Activated T-cell treated with anti-CD3 and anti-CD28 coated beads, Interleukin-2, amount 50 U/mL, for 72 hours (primary cell): ENCODE data around the gene MBD3. TPM values are rescaled to one million over a fixed set of nuclear protein-coding genes. Genes with fewer than 3 reads are reported as not detected.
A peak's percentile ranks its signal among the peaks of the same experiment; 100 is the strongest.

Experiments
- ATAC-seq, 2 donors: fragments of 150-1000 bp; cut with Tn5 transposase; replicated peaks in 1 of 2; 2 replicates each; pipeline ENCODE4 v1.10.0; 2021; ENCODE audit warnings: moderate library complexity in 2 of 2, mild to moderate bottlenecking in 1 of 2
- DNase-seq, 2 donors: peaks; one replicate each; pipeline ENCODE4 v3.0.0; 2021 to 2022; ENCODE audit warnings: mixed read lengths in 1 of 2
- H3K27ac Mint-ChIP-seq: one replicate; pipeline ENCODE4 v1.8.0; 2022; ENCODE audit warnings: mild to moderate bottlenecking, moderate library complexity, mixed read lengths
- H3K27me3 Mint-ChIP-seq: one replicate; pipeline ENCODE4 v1.8.0; 2022; ENCODE audit warnings: low read depth, mixed read lengths
- H3K36me3 Mint-ChIP-seq, 2 donors: one replicate each; pipeline ENCODE4 v1.8.0; 2022; ENCODE audit warnings: mixed read lengths in 2 of 2, mild to moderate bottlenecking in 1 of 2; ENCODE audit not compliant: insufficient read depth in 2 of 2
- H3K4me1 Mint-ChIP-seq: one replicate; pipeline ENCODE4 v1.8.0; 2022; ENCODE audit warnings: low read depth, mixed read lengths
- H3K4me3 Mint-ChIP-seq, 2 donors: one replicate each; pipeline ENCODE4 v1.8.0; 2022; ENCODE audit warnings: mild to moderate bottlenecking in 2 of 2, mixed read lengths in 2 of 2, moderate library complexity in 2 of 2
- H3K9me3 Mint-ChIP-seq, 2 donors: one replicate each; pipeline ENCODE4 v1.8.0; 2022; ENCODE audit warnings: mixed read lengths in 2 of 2
- total RNA-seq, 2 donors: library from RNA; stranded (reverse); gene quantifications; one replicate each; pipeline ENCODE4 v1.2.3, GENCODE V29; 2022

Gene MBD3
- total RNA-seq, 2 donors from 2014 or later: 71.2 to 77.9 TPM

DNA sequence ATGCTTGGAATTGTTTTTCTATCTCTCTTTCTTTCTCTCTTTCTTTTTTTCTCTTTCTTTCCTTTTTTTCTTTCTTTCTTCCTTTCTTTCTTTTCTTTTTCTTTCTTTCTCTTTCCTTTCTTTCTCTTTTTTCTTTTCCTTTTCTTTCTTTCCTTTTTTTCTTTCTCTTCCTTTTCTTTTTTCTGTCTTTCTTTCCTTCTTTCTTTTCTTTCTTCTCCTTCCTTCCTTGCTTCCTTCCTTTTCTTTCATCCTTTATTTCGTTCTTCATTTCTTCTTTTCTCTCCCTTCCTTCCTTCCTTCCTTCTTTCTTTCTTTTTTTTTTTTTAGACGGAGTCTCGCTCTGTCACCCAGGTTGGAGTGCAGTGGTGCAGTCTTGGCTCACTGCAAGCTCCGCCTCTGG, 22.7 kb downstream of the MBD3 start:
- no peaks in the 10 kb centered on the region for H3K9me3 Mint-ChIP-seq
- ATAC-seq (no peak), DNase-seq (no peak)
- peaks cover 13% of the 10 kb centered on the region for H3K27me3 Mint-ChIP-seq
- no peaks in the 10 kb centered on the region for H3K36me3 Mint-ChIP-seq
- peaks cover 7% of the 10 kb centered on the region for H3K4me1 Mint-ChIP-seq
- peak overlapping the region; percentile 79 for H3K27ac Mint-ChIP-seq
- H3K4me3 Mint-ChIP-seq: peak overlapping the region; percentile 3 to 65

DNA sequence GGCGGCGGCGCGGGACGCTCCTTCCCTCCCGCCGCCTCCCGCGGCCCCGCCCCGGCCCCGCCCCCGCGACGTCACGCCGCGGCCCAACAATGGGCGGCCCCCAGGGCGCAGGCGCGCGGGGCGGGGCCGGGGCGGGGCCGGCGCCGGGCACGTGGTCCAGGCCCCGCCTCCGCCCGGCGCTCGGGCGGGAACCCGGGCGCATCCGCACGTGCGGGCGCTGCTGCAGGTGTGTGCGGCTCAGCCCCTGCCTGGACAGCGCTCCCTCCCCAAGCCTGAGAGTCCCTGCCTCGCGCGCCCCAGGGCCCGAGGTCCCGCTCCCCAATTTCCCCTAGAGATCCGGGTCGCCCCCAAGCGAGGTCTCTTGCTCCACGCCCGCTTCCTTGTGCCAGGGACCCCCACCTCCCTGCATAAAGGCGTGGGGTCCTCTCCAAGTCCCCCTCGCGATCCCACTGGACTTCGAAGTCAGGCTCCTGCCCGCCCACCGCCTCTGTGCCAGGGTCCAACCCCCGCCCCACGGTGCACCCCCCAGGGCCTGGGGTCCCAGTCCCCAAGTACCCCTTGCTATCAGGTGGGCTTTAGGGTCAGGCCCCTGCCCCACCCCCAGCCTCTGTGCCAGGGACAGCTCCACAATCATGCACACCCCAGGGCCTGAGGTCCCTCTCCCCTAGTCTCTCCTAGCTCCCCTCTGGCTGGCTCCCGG, 24.2 kb downstream of the MBD3 start, which contains the start of gene MEX3D:
MEX3D (minus strand) TSS at position 6 of the 700 bp plus-strand sequence. CDS start 267 bp downstream, outside the sequence.
- no peak within 1 kb of the TSS for H3K27ac Mint-ChIP-seq
- H3K4me1 Mint-ChIP-seq: peaks cover 7% of the 10 kb centered on the region
- DNase-seq (peak; percentile 80 to 88), ATAC-seq (peak; percentile 88 to 93)
- H3K4me3 Mint-ChIP-seq: peak within 1 kb of the TSS; percentile 34 to 49
- peaks cover 13% of the 10 kb centered on the region for H3K27me3 Mint-ChIP-seq
- H3K36me3 Mint-ChIP-seq: no peaks in the 10 kb centered on the region
- H3K9me3 Mint-ChIP-seq: no peaks in the 10 kb centered on the region

DNA sequence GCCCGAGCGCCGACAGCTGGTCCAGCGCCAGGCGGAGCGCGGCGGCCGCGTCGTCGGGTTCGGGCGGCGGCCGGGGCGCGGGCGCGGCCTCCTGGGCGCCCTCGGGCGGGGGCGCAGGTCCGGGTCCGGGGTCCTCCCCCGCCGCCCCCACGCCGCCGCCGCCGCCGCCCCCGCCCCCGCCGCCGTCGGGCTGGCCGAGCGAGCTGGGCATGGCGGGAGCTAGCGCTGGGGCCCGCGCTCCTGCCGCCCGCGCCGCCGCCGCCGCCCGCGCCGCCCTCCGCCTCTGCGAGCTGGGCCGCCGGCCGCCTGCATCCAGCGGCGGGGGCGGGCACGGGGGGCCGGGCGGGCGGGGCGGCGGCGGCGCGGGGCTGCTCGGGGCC, 24.8 kb downstream of the MBD3 start:
- Mint-ChIP-seq H3K4me1 (peaks cover 7% of the 10 kb centered on the region), H3K27ac (no peak overlapping the region), H3K27me3 (peaks cover 13% of the 10 kb centered on the region), H3K9me3 (no peaks in the 10 kb centered on the region), H3K36me3 (no peaks in the 10 kb centered on the region), H3K4me3 (no peak overlapping the region)
- ATAC-seq: peak; percentile 51 to 52
- no peak for DNase-seq

DNA sequence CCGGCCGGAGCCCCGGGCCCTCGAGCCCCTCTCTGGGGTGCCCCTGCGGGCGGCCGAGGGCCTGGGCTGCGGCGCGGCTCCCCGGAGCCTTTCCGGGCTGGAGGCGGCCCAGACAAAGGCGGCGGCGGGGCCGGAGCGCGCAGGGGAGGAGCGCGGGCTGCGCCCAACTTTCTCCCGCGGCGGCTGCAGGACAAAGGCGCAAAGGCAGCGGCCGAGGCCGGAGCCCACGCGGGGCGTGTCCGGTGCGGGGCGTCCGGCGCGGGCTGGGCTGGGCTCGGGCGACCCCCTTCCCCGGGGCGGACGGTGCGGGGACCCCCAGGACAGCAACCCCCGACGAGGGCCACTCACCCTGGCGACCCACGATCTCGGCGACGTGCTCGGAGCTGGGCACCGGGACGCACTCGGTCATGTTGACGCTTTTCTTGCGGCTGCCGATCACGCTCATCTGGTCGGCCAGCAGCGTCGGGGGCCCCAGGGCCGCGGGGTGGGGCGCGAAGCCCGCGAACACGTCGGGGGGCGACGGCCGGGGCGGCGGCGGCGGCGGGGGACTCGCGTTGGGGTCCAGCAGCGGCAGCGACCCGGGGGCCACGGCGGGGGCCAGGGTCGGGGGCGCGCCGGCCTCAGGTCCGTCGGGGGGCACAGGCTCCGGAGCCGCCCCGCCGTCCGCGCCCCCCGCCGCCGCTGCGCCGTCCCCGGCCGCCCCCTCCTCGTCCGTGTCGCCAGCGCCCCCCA, 25.4 kb downstream of the MBD3 start:
- H3K4me3 Mint-ChIP-seq: peak overlapping the region; percentile 34 to 49
- H3K27me3 Mint-ChIP-seq: peaks cover 13% of the 10 kb centered on the region
- H3K4me1 Mint-ChIP-seq: peaks cover 7% of the 10 kb centered on the region
- H3K27ac Mint-ChIP-seq: no peak overlapping the region
- no peaks in the 10 kb centered on the region for H3K36me3 Mint-ChIP-seq
- no peaks in the 10 kb centered on the region for H3K9me3 Mint-ChIP-seq
- DNase-seq (peak in 1 of 2 donors; percentile 25), ATAC-seq (peak in 1 of 2 donors; percentile 16)

DNA sequence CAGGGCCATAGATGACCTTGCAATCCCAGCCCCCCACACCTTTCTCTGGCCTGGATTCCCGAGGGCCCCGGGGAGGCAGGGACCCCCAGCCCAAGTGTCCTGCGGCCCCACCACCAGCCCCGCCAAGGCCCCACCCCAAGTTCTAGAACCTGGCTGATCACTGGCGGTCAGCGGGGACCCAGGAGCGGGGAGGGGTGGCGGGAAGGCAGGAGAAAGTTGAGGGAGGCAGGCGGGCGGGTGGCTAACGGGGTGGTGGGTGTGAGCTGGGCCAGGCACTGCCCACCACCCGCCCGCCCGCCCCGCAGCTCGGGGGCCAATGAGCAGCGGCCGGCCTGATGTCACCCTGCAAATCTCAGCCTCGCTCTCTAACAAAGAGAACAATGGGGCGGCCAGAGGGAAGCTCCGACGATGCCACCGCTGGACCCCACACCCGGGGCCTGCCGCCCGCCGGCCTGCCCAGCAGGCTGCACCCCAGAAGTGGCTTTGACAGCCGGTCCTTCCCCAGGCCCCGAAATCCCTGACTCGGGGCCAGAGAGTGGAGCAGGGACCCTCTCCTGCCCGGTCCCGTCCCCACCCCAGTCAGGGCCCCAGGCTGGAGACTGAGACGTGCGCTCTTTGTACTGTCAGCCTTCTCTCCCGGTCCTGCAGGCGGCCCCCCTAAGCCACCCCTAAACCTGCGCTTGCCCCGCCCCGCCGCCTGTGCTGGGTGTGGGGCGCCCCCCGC, 26.1 kb downstream of the MBD3 start:
- H3K36me3 Mint-ChIP-seq: no peaks in the 10 kb centered on the region
- H3K9me3 Mint-ChIP-seq: no peaks in the 10 kb centered on the region
- ATAC-seq (no peak), DNase-seq (no peak)
- H3K4me3 Mint-ChIP-seq: peak overlapping the region in 1 of 2 donors; percentile 34
- no peak overlapping the region for H3K27ac Mint-ChIP-seq
- H3K27me3 Mint-ChIP-seq: peaks cover 13% of the 10 kb centered on the region
- H3K4me1 Mint-ChIP-seq: peaks cover 7% of the 10 kb centered on the region

DNA sequence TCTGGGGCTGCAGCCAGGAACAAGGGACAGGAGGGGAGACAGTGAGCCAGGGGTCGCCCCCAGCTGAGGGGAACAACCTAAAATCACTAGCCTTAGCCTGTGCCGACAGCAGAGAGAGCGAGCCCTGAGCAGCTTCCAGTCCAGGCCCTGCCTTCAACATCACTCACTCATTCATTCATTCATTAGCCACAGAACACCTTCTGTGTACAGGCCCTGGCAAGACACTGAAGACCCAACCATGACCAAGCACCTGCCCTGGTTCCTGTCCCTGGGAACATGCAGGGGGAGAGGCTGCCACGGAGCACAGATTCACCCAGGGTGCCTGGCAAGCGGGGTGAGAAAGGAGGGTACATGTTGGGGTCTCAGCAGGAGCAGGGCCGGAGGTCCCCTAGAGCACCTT, 29.4 kb downstream of the MBD3 start:
- Mint-ChIP-seq H3K27me3 (no peaks in the 10 kb centered on the region), H3K36me3 (no peaks in the 10 kb centered on the region), H3K4me1 (no peaks in the 10 kb centered on the region), H3K27ac (no peak overlapping the region), H3K9me3 (no peaks in the 10 kb centered on the region), H3K4me3 (no peak overlapping the region)
- DNase-seq (no peak), ATAC-seq (no peak)

DNA sequence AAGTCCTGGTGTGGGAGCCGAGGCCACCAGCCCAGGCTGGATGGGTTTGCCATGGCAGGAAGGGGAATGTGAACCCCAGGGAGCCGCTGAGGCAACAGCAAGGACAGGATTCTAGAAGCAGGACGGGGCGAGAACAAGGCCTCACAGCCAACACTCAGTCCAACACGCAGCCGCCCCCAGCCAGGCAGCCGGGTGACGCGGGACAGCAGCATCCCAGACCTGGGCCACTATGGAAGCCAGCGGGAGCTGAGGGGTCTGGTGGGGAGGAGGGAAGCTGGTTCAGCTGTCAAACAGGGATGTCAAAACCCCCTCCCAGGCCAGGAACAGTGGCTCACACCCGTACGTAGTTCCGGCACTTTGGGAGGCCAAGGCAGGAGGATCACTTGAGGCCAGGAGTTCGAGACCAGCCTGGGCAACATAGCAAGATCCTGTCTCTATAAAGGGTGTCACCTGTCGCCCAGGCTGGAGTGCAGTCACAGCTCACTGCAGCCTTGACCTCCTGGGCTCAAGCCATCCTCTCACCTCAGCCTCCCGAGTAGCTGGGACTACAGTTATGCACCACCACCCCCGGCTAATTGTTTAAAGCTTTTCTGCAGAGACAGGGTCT, 31.3 kb downstream of the MBD3 start:
- no peak overlapping the region for H3K4me3 Mint-ChIP-seq
- ATAC-seq: no peak
- H3K9me3 Mint-ChIP-seq: no peaks in the 10 kb centered on the region
- no peaks in the 10 kb centered on the region for H3K4me1 Mint-ChIP-seq
- no peaks in the 10 kb centered on the region for H3K36me3 Mint-ChIP-seq
- H3K27ac Mint-ChIP-seq: no peak overlapping the region
- no peaks in the 10 kb centered on the region for H3K27me3 Mint-ChIP-seq
- no peak for DNase-seq

DNA sequence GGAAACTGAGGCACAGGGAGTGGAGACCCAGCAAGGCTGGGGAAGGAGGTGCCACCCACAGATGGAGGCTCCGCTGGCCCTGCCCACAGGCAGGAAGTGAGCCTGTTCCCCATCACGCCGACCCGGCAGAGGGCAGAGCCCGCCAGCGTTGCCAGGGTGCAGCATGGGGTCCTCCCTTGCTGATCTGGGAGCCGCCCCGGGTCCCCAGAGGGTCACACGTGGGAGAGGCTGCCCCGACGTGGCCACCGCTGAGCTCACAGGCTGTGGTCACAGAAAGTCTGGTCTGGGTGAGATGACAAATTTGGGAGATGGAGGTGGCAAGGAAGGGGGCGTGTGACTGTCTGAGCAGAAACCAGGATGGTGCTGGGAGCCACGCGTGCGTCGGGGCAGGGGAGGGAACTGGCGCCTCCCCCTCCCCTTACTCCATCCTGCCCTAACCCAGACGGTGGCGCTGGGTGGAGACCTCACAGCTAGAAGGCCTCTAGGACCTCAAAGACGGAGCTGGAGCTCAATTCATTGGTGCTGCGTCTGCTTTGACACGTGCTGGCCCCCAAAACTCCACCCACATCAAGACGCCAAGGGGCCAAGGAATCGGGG, 32.3 kb downstream of the MBD3 start:
- Mint-ChIP-seq H3K4me1 (no peaks in the 10 kb centered on the region), H3K27me3 (no peaks in the 10 kb centered on the region), H3K9me3 (no peaks in the 10 kb centered on the region), H3K27ac (no peak overlapping the region), H3K4me3 (no peak overlapping the region), H3K36me3 (no peaks in the 10 kb centered on the region)
- ATAC-seq (no peak), DNase-seq (no peak)

DNA sequence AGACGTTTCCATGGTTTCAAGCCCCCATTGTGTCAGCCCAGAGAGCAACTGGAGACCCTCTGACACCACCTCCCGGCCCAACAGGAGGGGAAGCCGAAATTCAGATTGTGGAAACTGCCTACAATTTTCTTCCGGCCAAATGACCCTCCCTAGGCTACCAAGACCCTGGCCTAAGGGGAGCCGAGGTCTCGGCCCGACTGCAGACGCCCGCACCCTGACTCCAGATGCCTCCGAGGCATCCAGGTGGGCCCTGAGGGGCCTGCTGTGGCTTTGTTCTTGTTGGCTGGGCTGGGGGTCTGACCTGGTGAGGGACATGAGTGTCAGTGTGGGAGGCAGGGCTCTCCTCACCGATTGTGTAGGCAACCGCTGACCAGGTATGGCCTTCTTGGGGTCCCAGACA, 34.1 kb downstream of the MBD3 start:
- Mint-ChIP-seq H3K4me3 (no peak overlapping the region), H3K9me3 (no peaks in the 10 kb centered on the region), H3K27me3 (no peaks in the 10 kb centered on the region), H3K4me1 (no peaks in the 10 kb centered on the region), H3K27ac (no peak overlapping the region), H3K36me3 (no peaks in the 10 kb centered on the region)
- DNase-seq (no peak), ATAC-seq (no peak)

DNA sequence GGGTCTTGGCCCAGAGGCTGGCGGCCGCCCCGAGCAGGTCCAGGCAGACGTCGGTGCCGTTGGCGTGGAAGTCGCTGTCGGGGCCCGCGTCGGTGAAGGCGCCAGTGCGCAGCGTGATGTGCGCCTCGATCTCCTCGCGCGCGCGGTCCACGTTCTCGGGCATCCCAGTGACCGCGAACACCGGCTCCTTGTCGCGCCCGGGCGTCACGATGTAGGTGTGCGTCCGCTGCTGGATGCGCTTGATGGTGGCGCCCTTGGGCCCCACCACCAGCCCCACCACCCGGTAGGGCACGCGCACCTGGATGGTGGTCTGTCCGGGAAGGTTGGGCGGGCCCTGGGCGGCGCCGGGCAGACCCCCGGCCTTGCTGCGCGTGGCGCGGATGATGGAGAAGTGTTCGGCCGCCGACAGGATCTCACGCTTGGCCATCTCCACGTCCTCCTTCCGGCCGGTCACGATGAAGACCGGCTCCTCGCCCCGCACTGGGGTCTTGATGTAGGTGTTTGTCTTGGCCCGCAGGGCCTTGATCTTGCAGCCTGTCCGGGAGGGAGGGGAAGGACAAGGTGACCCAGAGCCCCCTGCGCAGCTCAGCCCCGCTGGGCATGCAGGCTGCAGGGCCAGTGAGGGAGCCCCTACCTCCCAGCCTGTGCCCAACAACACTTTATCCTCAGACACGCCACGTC, 36.1 kb downstream of the MBD3 start:
- Mint-ChIP-seq H3K4me1 (no peaks in the 10 kb centered on the region), H3K27ac (no peak overlapping the region), H3K36me3 (no peaks in the 10 kb centered on the region), H3K27me3 (peaks cover 6% of the 10 kb centered on the region), H3K9me3 (no peaks in the 10 kb centered on the region), H3K4me3 (no peak overlapping the region)
- no peak for DNase-seq
- no peak for ATAC-seq

DNA sequence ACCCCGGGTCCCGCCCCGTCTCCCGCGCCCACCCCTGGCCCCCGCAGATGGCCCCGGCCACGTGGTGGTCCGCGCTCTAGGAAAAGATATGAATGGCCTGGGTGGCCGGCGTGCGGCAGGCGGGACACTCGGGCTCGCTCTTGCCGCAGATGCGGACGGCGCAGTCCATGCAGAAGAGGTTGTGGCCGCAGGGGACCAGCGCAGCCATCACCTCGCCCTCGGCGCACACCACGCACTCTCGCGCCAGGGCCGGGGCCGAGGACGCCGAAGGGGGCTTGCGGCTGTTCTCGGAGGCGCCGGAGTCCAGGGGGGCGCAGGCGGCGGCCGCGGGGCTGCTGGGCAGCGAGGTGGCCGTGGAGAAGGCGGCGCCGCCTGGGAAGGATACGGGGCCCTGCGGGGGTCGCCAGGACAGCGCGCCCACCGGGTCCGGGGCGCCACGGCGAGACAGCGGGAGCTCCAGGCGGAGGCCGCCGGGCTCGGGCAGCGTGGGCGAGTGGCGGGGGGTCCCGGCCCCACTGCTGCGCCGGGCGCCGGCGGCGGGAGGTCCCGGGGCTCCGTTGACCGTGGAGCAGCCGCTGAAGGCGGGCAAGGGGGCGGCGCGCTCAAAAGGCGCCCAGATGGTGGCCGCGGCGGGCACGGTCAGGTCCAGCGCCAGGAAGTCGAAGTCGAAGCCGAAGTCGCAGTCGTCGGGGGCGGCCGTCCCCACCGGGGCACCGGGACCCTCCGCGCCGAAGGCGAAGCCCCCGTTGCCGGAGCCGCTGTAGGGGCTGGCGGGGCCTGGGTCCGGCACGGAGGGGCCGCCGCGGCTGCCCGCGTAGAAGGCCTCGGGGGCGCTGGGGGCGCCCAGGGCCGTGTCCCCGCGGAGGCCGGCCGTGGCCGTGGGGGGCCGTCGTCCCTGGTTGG, 36.9 kb downstream of the MBD3 start:
- DNase-seq: no peak
- H3K27me3 Mint-ChIP-seq: peaks cover 6% of the 10 kb centered on the region
- no peak overlapping the region for H3K4me3 Mint-ChIP-seq

More for the DNA sequence above, 36.9 kb downstream of the MBD3 start:
- no peaks in the 10 kb centered on the region for H3K9me3 Mint-ChIP-seq
- no peaks in the 10 kb centered on the region for H3K36me3 Mint-ChIP-seq
- H3K4me1 Mint-ChIP-seq: no peaks in the 10 kb centered on the region
- no peak overlapping the region for H3K27ac Mint-ChIP-seq
- no peak for ATAC-seq
